GM12872 (cell line): Measurements from ENCODE around the gene EMC9.

Experiments used
- CTCF ChIP-seq: IDR thresholded peaks from 3 replicates; pipeline ENCODE4 v1.5.1; 2011; ENCODE audit warnings: low read depth, mild to moderate bottlenecking, low read length, moderate library complexity; ENCODE audit not compliant: insufficient read depth

Gene EMC9, protein sequence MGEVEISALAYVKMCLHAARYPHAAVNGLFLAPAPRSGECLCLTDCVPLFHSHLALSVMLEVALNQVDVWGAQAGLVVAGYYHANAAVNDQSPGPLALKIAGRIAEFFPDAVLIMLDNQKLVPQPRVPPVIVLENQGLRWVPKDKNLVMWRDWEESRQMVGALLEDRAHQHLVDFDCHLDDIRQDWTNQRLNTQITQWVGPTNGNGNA

DNA sequence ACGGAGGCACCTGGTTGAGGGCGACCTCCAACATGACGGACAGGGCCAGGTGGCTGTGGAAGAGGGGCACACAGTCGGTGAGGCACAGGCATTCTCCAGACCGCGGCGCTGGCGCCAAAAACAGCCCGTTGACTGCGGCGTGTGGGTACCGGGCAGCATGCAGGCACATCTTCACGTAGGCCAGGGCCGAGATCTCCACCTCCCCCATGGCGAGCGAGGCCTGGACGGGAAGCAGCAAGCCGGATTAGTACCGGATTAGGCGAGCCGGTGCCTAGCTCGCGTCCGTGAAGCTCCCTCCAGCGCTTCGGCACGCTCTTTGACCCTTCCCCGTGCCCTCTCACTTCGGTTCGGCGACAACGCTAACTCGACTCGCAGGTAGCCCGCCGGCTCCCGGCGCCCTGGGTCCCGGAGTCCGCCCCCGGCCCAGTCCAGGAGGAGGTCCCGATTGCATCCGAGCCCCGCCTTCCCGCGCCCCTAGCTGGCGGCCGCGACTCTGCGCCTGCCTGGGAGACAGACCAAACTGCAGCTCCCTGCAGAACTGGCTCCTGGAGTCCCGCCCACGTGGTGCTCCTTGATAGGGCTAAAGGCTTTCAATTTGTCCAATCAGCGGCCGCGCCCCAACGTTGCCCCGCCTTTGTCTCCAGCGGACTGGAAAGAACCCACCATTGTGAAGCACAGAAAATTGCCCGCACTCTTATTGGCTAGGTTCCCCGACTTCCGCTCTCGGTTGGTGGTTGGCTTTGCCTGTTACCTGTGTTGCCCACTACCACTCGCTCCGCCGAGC, at the start of gene EMC9:
EMC9 (minus strand) TSS at position 495 of the 784 bp plus-strand sequence; CDS start at position 208, 287 bp downstream.
- TF ChIP-seq CTCF = peak; percentile 37; the same call in 2 of the 3 replicates

GRCh38 chr14:24190416-24190815, 49.0 kb upstream of the EMC9 start:
- no peak for TF ChIP-seq CTCF

DNA sequence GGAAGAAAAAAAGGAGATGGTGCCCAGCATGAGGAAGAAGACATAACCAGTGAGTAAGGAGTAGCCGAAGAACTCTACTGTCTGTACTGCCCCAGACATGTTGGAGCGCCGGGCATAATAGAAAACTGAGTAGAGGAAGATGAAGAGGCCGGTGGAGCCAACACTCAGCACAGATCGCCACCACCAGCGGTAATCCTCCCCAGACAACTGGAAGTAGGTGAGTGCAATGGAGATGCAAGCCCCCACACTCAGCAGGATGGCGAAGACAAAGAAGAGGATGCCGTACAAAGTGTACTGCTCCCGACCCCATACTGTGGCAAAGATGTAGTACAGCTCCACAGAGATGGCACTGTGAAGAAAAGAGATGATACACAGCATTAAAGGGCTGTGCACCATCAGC, 48.1 kb upstream of the EMC9 start:
- TF ChIP-seq CTCF = no peak

DNA sequence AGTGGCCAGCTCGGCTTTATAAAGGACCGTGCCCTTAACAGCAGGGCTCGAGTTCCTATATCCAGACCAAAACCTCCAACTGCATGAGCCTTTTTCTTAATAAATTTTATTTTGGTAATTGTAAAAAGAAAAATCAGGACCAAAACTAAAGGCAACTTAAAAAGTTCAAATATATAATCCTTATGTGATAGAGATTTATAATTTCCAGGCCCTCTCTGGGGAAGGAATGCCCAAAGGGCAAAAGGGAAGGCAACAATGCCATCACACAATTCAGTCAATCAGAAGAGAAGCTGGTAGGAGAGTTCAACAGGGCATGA, 47.6 kb upstream of the EMC9 start:
- TF ChIP-seq CTCF = no peak

- no peak for TF ChIP-seq CTCF
Observed at GRCh38 chr14:24188251-24189058, 47.1 kb upstream of the EMC9 start, which contains the start of gene IPO4. Gene IPO4 (minus strand): TSS chr14:24188816. CDS start chr14:24188787, 29 bp downstream.

- no peak for TF ChIP-seq CTCF
Observed at GRCh38 chr14:24187539-24187915, 46.1 kb upstream of the EMC9 start.
